H9 (cell line): ENCODE measurements around the gene SSTR5. TPM values are rescaled to one million over a fixed set of nuclear protein-coding genes. Genes with fewer than 3 reads are reported as not detected.
A peak's percentile ranks its signal among the peaks of the same experiment; 100 is the strongest.

Experiments used
- DNase-seq: peaks from one replicate; pipeline ENCODE4 v3.0.0-alpha.2; 2017
- H2AFZ ChIP-seq: one replicate; pipeline ENCODE4 v1.6.1; 2013; ENCODE audit warnings: mild to moderate bottlenecking, low read length, control low read depth, moderate library complexity
- H2AK5ac ChIP-seq: 2 replicates; pipeline ENCODE4 v1.6.1; 2013; ENCODE audit warnings: low read length, control low read depth, mixed read lengths; ENCODE audit not compliant: insufficient read length
- H2BK120ac ChIP-seq: one replicate; pipeline ENCODE4 v1.6.1; 2013; ENCODE audit warnings: low read depth, mild to moderate bottlenecking, low read length, control low read depth, inconsistent platforms; ENCODE audit not compliant: poor library complexity, severe bottlenecking
- H2BK12ac ChIP-seq: 2 replicates; pipeline ENCODE4 v1.6.1; 2013; ENCODE audit warnings: low read length, control low read depth, mixed read lengths, low read depth; ENCODE audit not compliant: insufficient read length
- H2BK15ac ChIP-seq: 2 replicates; pipeline ENCODE4 v1.6.1; 2013; ENCODE audit warnings: low read depth, low read length, control low read depth
- H2BK20ac ChIP-seq: one replicate; pipeline ENCODE4 v1.6.1; 2013; ENCODE audit warnings: low read depth, mild to moderate bottlenecking, low read length, control low read depth, inconsistent platforms; ENCODE audit not compliant: poor library complexity, severe bottlenecking
- H2BK5ac ChIP-seq: 2 replicates; pipeline ENCODE4 v1.6.1; 2013; ENCODE audit warnings: low read length, control low read depth, mixed read lengths; ENCODE audit not compliant: insufficient read length
- H3K14ac ChIP-seq: 2 replicates; pipeline ENCODE4 v1.6.1; 2013; ENCODE audit warnings: low read length, control low read depth; ENCODE audit not compliant: insufficient read depth
- H3K18ac ChIP-seq: 2 replicates; pipeline ENCODE4 v1.6.1; 2013; ENCODE audit warnings: low read depth, mild to moderate bottlenecking, mixed read lengths, low read length, control low read depth; ENCODE audit not compliant: insufficient read length
- H3K23ac ChIP-seq: 2 replicates; pipeline ENCODE4 v1.6.1; 2013; ENCODE audit warnings: low read length, control low read depth, mixed read lengths, low read depth; ENCODE audit not compliant: insufficient read length
- H3K23me2 ChIP-seq: 2 replicates; pipeline ENCODE4 v1.6.1; 2013; ENCODE audit warnings: low read depth, mild to moderate bottlenecking, mixed read lengths, low read length, control low read depth; ENCODE audit not compliant: insufficient read length, poor library complexity, severe bottlenecking
- H3K27ac ChIP-seq: 2 replicates; pipeline ENCODE4 v1.5.1; 2013; ENCODE audit warnings: low read length, control low read depth, mixed read lengths, low read depth; ENCODE audit not compliant: insufficient read length
- H3K27me3 ChIP-seq: 2 replicates; pipeline ENCODE4 v1.6.1; 2013; ENCODE audit warnings: low read length, control low read depth, inconsistent platforms; ENCODE audit not compliant: insufficient read depth
- H3K4ac ChIP-seq: 2 replicates; pipeline ENCODE4 v1.6.1; 2013; ENCODE audit warnings: low read depth, mild to moderate bottlenecking, control low read depth, inconsistent platforms, low read length, moderate library complexity
- H3K4me1 ChIP-seq: 2 replicates; pipeline ENCODE4 v1.6.1; 2013; ENCODE audit warnings: low read length, control low read depth, inconsistent platforms; ENCODE audit not compliant: insufficient read depth
- H3K4me2 ChIP-seq: 2 replicates; pipeline ENCODE4 v1.6.1; 2013; ENCODE audit warnings: low read length, control low read depth, mixed read lengths; ENCODE audit not compliant: insufficient read length, insufficient read depth
- H3K56ac ChIP-seq: 2 replicates; pipeline ENCODE4 v1.6.1; 2013; ENCODE audit warnings: low read depth, mild to moderate bottlenecking, mixed read lengths, low read length, control low read depth; ENCODE audit not compliant: insufficient read length
- H3K79me1 ChIP-seq: 2 replicates; pipeline ENCODE4 v1.6.1; 2013; ENCODE audit warnings: low read depth, mild to moderate bottlenecking, moderate library complexity, low read length, control low read depth, inconsistent platforms; ENCODE audit not compliant: insufficient read depth, poor library complexity, severe bottlenecking
- H3K79me2 ChIP-seq: 2 replicates; pipeline ENCODE4 v1.6.1; 2013; ENCODE audit warnings: low read length, control low read depth, inconsistent platforms; ENCODE audit not compliant: insufficient read depth
- H3K9ac ChIP-seq: 2 replicates; pipeline ENCODE4 v1.6.1; 2013; ENCODE audit warnings: low read length, control low read depth, mixed read lengths; ENCODE audit not compliant: insufficient read length; ENCODE audit errors: extremely low read depth
- H3K9me3 ChIP-seq: one replicate; pipeline ENCODE4 v1.6.1; 2013; ENCODE audit warnings: low read depth, low read length, inconsistent platforms; ENCODE audit not compliant: control insufficient read depth
- H3T11ph ChIP-seq: one replicate; pipeline ENCODE4 v1.6.1; 2013; ENCODE audit warnings: mild to moderate bottlenecking, low read length, control low read depth, inconsistent platforms
- H4K20me1 ChIP-seq: one replicate; pipeline ENCODE4 v1.6.1; 2013; ENCODE audit not compliant: control insufficient read depth, insufficient read length, insufficient read depth
- H4K5ac ChIP-seq: 2 replicates; pipeline ENCODE4 v1.6.1; 2013; ENCODE audit warnings: low read depth, mild to moderate bottlenecking, mixed read lengths, low read length, control low read depth; ENCODE audit not compliant: insufficient read length
- H4K8ac ChIP-seq: replicated peaks from 2 replicates; pipeline ENCODE4 v1.6.1; 2013; ENCODE audit warnings: low read length, control low read depth, mixed read lengths, low read depth; ENCODE audit not compliant: insufficient read length
- H4K91ac ChIP-seq: 2 replicates; pipeline ENCODE4 v1.6.1; 2013; ENCODE audit warnings: low read depth, mild to moderate bottlenecking, moderate library complexity, mixed read lengths, low read length, control low read depth; ENCODE audit not compliant: insufficient read length
- H3K27ac Mint-ChIP-seq, 3 experiments: 2 replicates in 2 of 3; 3 replicates in 1 of 3; pipeline ENCODE4 v1.8.0; 2020 to 2021; ENCODE audit warnings: mixed read lengths in 3 of 3, mild to moderate bottlenecking in 1 of 3, moderate library complexity in 1 of 3
- H3K27me3 Mint-ChIP-seq: 2 replicates; pipeline ENCODE4 v1.8.0; 2021; ENCODE audit warnings: low read depth, mild to moderate bottlenecking, moderate library complexity, mixed read lengths
- H3K36me3 Mint-ChIP-seq, 3 experiments: 2 replicates in 2 of 3; 3 replicates in 1 of 3; pipeline ENCODE4 v1.8.0; 2020 to 2021; ENCODE audit warnings: low read depth in 3 of 3, mixed read lengths in 3 of 3; ENCODE audit not compliant: insufficient read depth in 1 of 3
- H3K4me1 Mint-ChIP-seq, 2 experiments: 2 replicates each; pipeline ENCODE4 v1.8.0; 2020; ENCODE audit warnings: mixed read lengths in 2 of 2
- H3K4me3 Mint-ChIP-seq, 2 experiments: 2 replicates in 1 of 2; 3 replicates in 1 of 2; pipeline ENCODE4 v1.8.0; 2020 to 2021; ENCODE audit warnings: mild to moderate bottlenecking in 2 of 2, mixed read lengths in 2 of 2, moderate library complexity in 1 of 2
- H3K9me3 Mint-ChIP-seq, 2 experiments: 2 replicates in 1 of 2; 3 replicates in 1 of 2; pipeline ENCODE4 v1.8.0; 2020; ENCODE audit warnings: mild to moderate bottlenecking in 2 of 2, mixed read lengths in 2 of 2, moderate library complexity in 1 of 2
- WGBS: extraction: QIAGEN DNeasy Blood & Tissue Kit; methylation state at CpG from one replicate; pipeline ENCODE4 v1.1.7; 2013; ENCODE audit warnings: missing lambda C conversion rate, low lambda C conversion rate, mixed read lengths; ENCODE audit not compliant: insufficient read length; ENCODE audit errors: extremely low coverage; 5-methylcytosine and 5-hydroxymethylcytosine counted together
- total RNA-seq: library from RNA; stranded (reverse); gene quantifications from 2 replicates; pipeline ENCODE4 v1.2.1, GENCODE V29; 2021
- TF ChIP-seq, protein P1 (sequence below): fragments of 200-600 bp; sonication (generic); conservative IDR thresholded peaks from 3 replicates; pipeline ENCODE4 v1.8.0; 2021; ENCODE audit warnings: antibody characterized with exemption, mild to moderate bottlenecking

SSTR5 gene
- total RNA-seq, 1 experiment from 2014 or later = 0.22 TPM

DNA sequence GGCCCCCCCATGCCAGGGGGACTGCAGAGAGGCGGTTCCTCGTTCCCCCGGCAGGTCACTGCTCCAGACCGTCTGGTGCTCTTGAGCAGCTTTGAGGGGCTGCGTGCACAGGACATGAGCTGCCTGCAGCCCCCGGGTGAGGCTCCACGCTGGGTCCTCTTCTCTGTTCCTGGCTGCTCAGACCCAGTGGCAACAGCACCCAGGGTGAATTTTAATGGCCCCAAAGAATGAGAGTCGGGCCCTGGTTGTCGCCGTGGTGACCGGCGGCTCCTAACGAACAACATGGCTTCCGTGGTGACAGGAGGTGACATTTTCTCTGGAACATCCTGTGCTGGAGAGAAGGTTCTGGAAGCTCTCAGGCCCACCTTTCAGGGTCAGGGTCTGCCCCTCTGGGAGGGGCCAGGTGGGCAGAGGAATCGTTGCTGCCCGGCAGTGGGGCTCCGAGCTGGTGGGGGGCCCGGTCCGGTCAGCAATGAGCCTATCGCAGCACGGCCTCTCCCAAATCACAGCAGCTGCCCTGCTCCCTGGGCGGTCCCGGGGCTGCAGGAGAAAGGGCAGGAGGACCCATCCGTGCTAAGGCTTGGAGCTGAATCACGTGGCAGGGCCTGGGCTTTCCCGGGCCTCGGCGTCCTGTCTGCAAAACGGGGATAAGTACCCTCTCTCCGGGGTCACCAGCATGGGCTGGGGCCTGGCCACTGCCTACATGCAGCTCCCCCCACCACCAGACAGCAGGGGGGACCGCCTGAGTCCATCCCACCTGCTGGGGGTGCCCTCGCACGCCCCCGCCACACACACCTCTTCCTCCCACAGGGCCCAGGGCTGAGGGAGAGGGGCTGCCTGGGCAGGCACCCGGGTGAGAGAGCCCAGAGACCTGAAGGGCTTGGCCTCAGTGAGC lies 26.9 kb downstream of the SSTR5 start:
- Histone ChIP-seq H2BK5ac (no peak overlapping the region), H3K9me3 (no peaks in the 10 kb centered on the region), H3K79me2 (no peaks in the 10 kb centered on the region), H4K20me1 (no peaks in the 10 kb centered on the region), H2BK120ac (no peak overlapping the region), H4K8ac (no peak overlapping the region), H3K18ac (no peak overlapping the region), H2AK5ac (no peak overlapping the region), H2BK15ac (no peak overlapping the region), H2AFZ (no peak overlapping the region), H3K79me1 (no peaks in the 10 kb centered on the region), H3K23ac (no peak overlapping the region), H3K23me2 (peaks cover 4% of the 10 kb centered on the region), H3K56ac (no peak overlapping the region), H2BK12ac (no peak overlapping the region), H3T11ph (no peak overlapping the region), H2BK20ac (no peak overlapping the region), H3K4ac (no peak overlapping the region), H3K4me2 (no peak overlapping the region), H4K5ac (no peak overlapping the region), H3K27ac (no peak overlapping the region), H4K91ac (no peak overlapping the region), H3K14ac (peak overlapping the region; percentile 39; the same call in 1 of the 2 replicates), H3K9ac (no peak overlapping the region), H3K4me1 (no peaks in the 10 kb centered on the region), H3K27me3 (no peaks in the 10 kb centered on the region)
- no peak for DNase-seq
- TF ChIP-seq, protein P1, sequence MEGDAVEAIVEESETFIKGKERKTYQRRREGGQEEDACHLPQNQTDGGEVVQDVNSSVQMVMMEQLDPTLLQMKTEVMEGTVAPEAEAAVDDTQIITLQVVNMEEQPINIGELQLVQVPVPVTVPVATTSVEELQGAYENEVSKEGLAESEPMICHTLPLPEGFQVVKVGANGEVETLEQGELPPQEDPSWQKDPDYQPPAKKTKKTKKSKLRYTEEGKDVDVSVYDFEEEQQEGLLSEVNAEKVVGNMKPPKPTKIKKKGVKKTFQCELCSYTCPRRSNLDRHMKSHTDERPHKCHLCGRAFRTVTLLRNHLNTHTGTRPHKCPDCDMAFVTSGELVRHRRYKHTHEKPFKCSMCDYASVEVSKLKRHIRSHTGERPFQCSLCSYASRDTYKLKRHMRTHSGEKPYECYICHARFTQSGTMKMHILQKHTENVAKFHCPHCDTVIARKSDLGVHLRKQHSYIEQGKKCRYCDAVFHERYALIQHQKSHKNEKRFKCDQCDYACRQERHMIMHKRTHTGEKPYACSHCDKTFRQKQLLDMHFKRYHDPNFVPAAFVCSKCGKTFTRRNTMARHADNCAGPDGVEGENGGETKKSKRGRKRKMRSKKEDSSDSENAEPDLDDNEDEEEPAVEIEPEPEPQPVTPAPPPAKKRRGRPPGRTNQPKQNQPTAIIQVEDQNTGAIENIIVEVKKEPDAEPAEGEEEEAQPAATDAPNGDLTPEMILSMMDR = no peak
- Mint-ChIP-seq H3K9me3 (no peaks in the 10 kb centered on the region), H3K27me3 (peaks cover 2% of the 10 kb centered on the region), H3K4me3 (no peak overlapping the region), H3K36me3 (no peaks in the 10 kb centered on the region), H3K4me1 (peaks cover 0 to 7% of the 10 kb centered on the region in 2 experiments; a peak in 2 of 4 replicates), H3K27ac (no peak overlapping the region)
- WGBS = no CpG with 5 or more reads among the region's 35 CpGs
